Breast epithelium (tissue), 3 donors: ENCODE data around the gene DSG1.

Source experiments
- CTCF ChIP-seq, 3 donors: fragments of 450-650 bp; IDR thresholded peaks; one replicate each; pipeline ENCODE4 v1.5.1; 2016 to 2017; ENCODE audit warnings: antibody characterized with exemption in 3 of 3, mild to moderate bottlenecking in 3 of 3, moderate library complexity in 3 of 3
- POLR2A ChIP-seq: fragments of 450-650 bp; IDR thresholded peaks from one replicate; pipeline ENCODE4 v1.6.1; 2016; ENCODE audit warnings: antibody characterized with exemption, mild to moderate bottlenecking, moderate library complexity
- POLR2AphosphoS5 ChIP-seq, 3 donors: sonication (generic); formaldehyde crosslinking; IDR thresholded peaks; one replicate each; pipeline ENCODE4 v1.6.1; 2017; ENCODE audit warnings: antibody characterized with exemption in 3 of 3

GRCh38 chr18:31402026-31402373 lies 84.0 kb downstream of the DSG1 start:
- no peak for TF ChIP-seq CTCF (IDR thresholded peaks at IDR 0.05)
- no peak for TF ChIP-seq POLR2A
- no peak for TF ChIP-seq POLR2AphosphoS5 (IDR thresholded peaks at IDR 0.05)
